ENCODE measurements around the gene ENTPD2. TPM values are rescaled to one million over a fixed set of nuclear protein-coding genes. Genes with fewer than 3 reads are reported as not detected.

The ENTPD2 gene
- total RNA-seq, 2 experiments from 2014 or later: 0.16 TPM; not detected in 1

- Histone ChIP-seq H3K4me2 (ENCODE audit: low read length) (no peak overlapping the region), H2AFZ (ENCODE audit: low read length) (no peak overlapping the region), H3K4me3 (ENCODE audit: low read depth, low read length, poor library complexity, severe bottlenecking) (no peak overlapping the region), H3K9me2 (ENCODE audit: insufficient read depth, low read length) (no peaks in the 10 kb centered on the region), H3K4me1 (ENCODE audit: insufficient read depth, low read length, poor library complexity, severe bottlenecking) (peaks cover 21% of the 10 kb centered on the region), H3K79me2 (ENCODE audit: insufficient read depth, low read depth, low read length) (no peaks in the 10 kb centered on the region), H3K36me3 (ENCODE audit: insufficient read depth, low read length) (no peaks in the 10 kb centered on the region), H3K9me3 (ENCODE audit: low read length) (no peaks in the 10 kb centered on the region), H3K27ac (ENCODE audit: low read depth, low read length, poor library complexity, severe bottlenecking) (no peak overlapping the region), H4K20me1 (ENCODE audit: insufficient read depth, low read length) (no peaks in the 10 kb centered on the region)
- TF ChIP-seq, protein P1, sequence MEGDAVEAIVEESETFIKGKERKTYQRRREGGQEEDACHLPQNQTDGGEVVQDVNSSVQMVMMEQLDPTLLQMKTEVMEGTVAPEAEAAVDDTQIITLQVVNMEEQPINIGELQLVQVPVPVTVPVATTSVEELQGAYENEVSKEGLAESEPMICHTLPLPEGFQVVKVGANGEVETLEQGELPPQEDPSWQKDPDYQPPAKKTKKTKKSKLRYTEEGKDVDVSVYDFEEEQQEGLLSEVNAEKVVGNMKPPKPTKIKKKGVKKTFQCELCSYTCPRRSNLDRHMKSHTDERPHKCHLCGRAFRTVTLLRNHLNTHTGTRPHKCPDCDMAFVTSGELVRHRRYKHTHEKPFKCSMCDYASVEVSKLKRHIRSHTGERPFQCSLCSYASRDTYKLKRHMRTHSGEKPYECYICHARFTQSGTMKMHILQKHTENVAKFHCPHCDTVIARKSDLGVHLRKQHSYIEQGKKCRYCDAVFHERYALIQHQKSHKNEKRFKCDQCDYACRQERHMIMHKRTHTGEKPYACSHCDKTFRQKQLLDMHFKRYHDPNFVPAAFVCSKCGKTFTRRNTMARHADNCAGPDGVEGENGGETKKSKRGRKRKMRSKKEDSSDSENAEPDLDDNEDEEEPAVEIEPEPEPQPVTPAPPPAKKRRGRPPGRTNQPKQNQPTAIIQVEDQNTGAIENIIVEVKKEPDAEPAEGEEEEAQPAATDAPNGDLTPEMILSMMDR (conservative IDR thresholded peaks at IDR 0.05; ENCODE audit: low read length): no peak
- no peak for TF ChIP-seq EZH2phosphoT487 (IDR thresholded peaks at IDR 0.05; ENCODE audit: borderline replicate concordance, low read depth, low read length)
- intact Hi-C loops (cut with micrococcal nuclease; ENCODE audit: unreplicated experiment): no loop called here
- CTCF ChIA-PET (ENCODE audit: unreplicated experiment): no interaction called here
- POLR2A ChIA-PET: no interaction called here
- no TSS peak for BruUV-seq (replicated peaks)
- no peak for DNase-seq (ENCODE audit: low spot score)
Measured at GRCh38 chr9:137020771-137021567, 32.9 kb downstream of the ENTPD2 start.

DNA sequence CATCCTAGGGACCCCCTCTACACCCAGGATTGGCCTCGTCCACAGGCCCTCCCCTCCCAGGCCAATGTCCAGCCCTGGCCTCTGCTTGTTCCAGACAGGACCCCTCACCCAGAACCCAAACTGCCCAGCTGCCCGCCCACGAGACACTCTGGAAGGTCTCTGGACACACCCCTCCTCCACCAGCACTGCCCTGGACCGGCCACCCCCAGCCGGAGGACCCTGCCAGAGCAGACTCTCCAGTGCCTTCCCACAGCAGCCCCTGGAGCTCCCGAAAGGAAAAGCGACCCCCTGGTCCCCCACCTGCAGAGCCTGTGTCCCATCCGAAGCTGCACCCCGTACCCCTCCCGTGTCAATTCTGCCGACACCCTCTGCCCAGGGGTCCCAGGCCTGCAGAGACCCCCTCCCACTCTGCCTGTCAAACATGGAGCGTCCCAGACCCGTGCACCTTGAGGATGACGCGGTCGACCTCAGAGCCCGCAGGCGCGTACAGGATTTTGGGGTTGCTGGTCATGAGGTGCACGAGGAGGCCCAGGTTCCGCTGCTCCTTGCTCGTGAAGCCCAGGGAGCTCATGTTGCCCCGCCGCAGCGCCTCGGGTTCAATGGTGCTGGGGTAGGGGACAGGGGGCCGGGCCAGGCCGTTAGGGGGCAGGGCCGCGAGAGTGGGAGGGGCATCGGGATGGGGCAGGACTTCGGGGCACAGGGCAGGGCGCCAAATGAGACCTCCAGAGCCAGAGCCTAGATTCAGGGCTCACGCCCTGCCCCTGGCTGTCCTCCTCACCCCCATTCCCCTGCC is 33.8 kb downstream of the ENTPD2 start:
- no TSS peak for BruUV-seq (replicated peaks)
- no peak overlapping the region for H3K4me3 ChIP-seq (ENCODE audit: low read depth, low read length, poor library complexity, severe bottlenecking)
- H3K36me3 ChIP-seq (ENCODE audit: insufficient read depth, low read length): no peaks in the 10 kb centered on the region
- no peaks in the 10 kb centered on the region for H3K9me2 ChIP-seq (ENCODE audit: insufficient read depth, low read length)
- no peak overlapping the region for H3K4me2 ChIP-seq (ENCODE audit: low read length)
- ChIA-PET CTCF (ENCODE audit: unreplicated experiment) (no interaction called here), POLR2A (interaction anchor here (0.6 kb wide), 2 partner anchors 131 to 351 kb away, joined by 3 to 4 read pairs; no protein-coding TSS in a partner anchor)
- no peak for DNase-seq (ENCODE audit: low spot score)
- TF ChIP-seq EZH2phosphoT487 (IDR thresholded peaks at IDR 0.05; ENCODE audit: borderline replicate concordance, low read depth, low read length): no peak
- TF ChIP-seq, protein P1 (conservative IDR thresholded peaks at IDR 0.05; ENCODE audit: low read length): no peak
- no peaks in the 10 kb centered on the region for H4K20me1 ChIP-seq (ENCODE audit: insufficient read depth, low read length)
- H3K4me1 ChIP-seq (ENCODE audit: insufficient read depth, low read length, poor library complexity, severe bottlenecking): peaks cover 14% of the 10 kb centered on the region
- H3K27ac ChIP-seq (ENCODE audit: low read depth, low read length, poor library complexity, severe bottlenecking): no peak overlapping the region
- intact Hi-C loops (cut with micrococcal nuclease; ENCODE audit: unreplicated experiment): no loop called here
- no peak overlapping the region for H2AFZ ChIP-seq (ENCODE audit: low read length)
- H3K79me2 ChIP-seq (ENCODE audit: insufficient read depth, low read depth, low read length): no peaks in the 10 kb centered on the region
- H3K9me3 ChIP-seq (ENCODE audit: low read length): no peaks in the 10 kb centered on the region

All from OCI-LY7 (cell line).